Measurements from ENCODE around the gene IL1RAPL2.

Gene IL1RAPL2

DNA sequence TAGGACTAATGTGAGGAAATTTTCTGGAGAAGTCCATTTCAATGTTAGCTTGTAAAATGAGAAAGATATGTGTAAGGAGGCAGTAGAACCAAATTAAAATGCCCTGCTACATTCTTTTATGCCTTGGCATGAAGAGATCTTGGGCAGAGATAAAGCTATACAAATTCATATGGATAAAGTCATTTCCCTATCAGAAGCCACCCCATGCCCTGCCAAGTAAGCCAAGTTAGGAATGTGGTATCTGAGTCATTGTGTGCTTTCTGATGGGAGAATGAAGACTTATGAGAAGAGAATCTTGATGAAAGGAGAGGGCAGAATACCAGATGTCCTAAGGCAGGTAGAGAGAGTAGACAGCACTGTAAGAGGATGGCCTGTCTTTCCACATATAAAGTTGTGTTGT, 570.8 kb downstream of the IL1RAPL2 start:
- Histone ChIP-seq H3K4me1 (ENCODE audit: control insufficient read depth, insufficient read depth, low read length) (no peaks in the 10 kb centered on the region), H3K9ac (ENCODE audit: low read length) (no peak overlapping the region), H3K9me3 (ENCODE audit: control insufficient read depth, low read length) (no peaks in the 10 kb centered on the region), H3K27me3 (ENCODE audit: control insufficient read depth, insufficient read depth, low read length) (no peaks in the 10 kb centered on the region), H3K4me3 (ENCODE audit: low read length) (no peak overlapping the region), H3K36me3 (ENCODE audit: control insufficient read depth, insufficient read depth, low read length) (no peaks in the 10 kb centered on the region)

- Histone ChIP-seq H3K9me3 (ENCODE audit: control insufficient read depth, low read length) (no peaks in the 10 kb centered on the region), H3K27me3 (ENCODE audit: control insufficient read depth, insufficient read depth, low read length) (no peaks in the 10 kb centered on the region), H3K4me1 (ENCODE audit: control insufficient read depth, insufficient read depth, low read length) (no peaks in the 10 kb centered on the region), H3K36me3 (ENCODE audit: control insufficient read depth, insufficient read depth, low read length) (no peaks in the 10 kb centered on the region), H3K9ac (ENCODE audit: low read length) (no peak overlapping the region), H3K4me3 (ENCODE audit: low read length) (no peak overlapping the region)
Measured at GRCh38 chrX:105150036-105150435, 584.0 kb downstream of the IL1RAPL2 start.

DNA sequence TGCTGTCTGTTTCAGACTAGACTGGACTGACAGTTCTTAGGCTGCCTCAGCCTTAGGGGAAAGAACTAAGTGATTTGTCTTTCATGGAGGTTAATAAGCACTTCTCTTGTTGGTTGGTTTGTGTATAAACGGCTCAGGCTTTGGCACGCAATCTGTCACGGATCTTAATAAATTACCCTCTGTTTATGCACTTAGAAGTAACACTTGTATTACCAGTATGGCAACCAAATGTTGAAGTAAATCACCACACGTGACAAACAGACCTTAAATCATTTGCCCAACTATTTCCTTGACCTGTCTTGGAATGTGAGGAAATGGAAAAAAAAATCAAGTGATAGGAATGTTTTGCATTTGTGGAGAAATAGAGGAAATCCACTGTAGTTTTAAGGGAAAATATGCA, 584.6 kb downstream of the IL1RAPL2 start:
- no peak overlapping the region for H3K9ac ChIP-seq (ENCODE audit: low read length)
- H3K4me3 ChIP-seq (ENCODE audit: low read length): no peak overlapping the region
- H3K9me3 ChIP-seq (ENCODE audit: control insufficient read depth, low read length): no peaks in the 10 kb centered on the region
- H3K4me1 ChIP-seq (ENCODE audit: control insufficient read depth, insufficient read depth, low read length): no peaks in the 10 kb centered on the region
- no peaks in the 10 kb centered on the region for H3K27me3 ChIP-seq (ENCODE audit: control insufficient read depth, insufficient read depth, low read length)
- H3K36me3 ChIP-seq (ENCODE audit: control insufficient read depth, insufficient read depth, low read length): no peaks in the 10 kb centered on the region

- Histone ChIP-seq H3K36me3 (ENCODE audit: control insufficient read depth, insufficient read depth, low read length) (no peaks in the 10 kb centered on the region), H3K4me1 (ENCODE audit: control insufficient read depth, insufficient read depth, low read length) (no peaks in the 10 kb centered on the region), H3K9ac (ENCODE audit: low read length) (no peak overlapping the region), H3K27me3 (ENCODE audit: control insufficient read depth, insufficient read depth, low read length) (no peaks in the 10 kb centered on the region), H3K4me3 (ENCODE audit: low read length) (no peak overlapping the region), H3K9me3 (ENCODE audit: control insufficient read depth, low read length) (no peaks in the 10 kb centered on the region)
Measured at GRCh38 chrX:105167233-105167632, 601.2 kb downstream of the IL1RAPL2 start.

DNA sequence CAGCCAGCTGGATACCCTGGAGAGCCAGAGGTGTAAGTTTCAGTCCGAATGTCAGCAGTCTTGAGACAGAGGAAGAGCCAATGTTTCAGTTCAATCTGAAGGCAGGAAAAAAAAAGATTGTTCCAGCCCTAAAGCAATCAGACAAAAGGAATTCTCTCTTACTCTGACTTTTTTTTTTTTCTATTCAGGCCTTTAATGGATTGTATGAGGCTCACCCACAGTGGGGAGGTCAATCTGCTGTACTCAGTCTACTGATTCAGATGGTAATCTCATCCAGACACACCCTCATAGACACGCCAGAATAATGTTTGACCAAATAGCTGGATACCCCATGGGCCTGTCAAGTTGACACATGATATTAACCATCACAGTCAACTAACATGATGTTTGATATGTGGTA, 602.6 kb downstream of the IL1RAPL2 start:
- H3K27me3 ChIP-seq (ENCODE audit: control insufficient read depth, insufficient read depth, low read length): no peaks in the 10 kb centered on the region
- no peaks in the 10 kb centered on the region for H3K36me3 ChIP-seq (ENCODE audit: control insufficient read depth, insufficient read depth, low read length)
- no peaks in the 10 kb centered on the region for H3K4me1 ChIP-seq (ENCODE audit: control insufficient read depth, insufficient read depth, low read length)
- H3K9ac ChIP-seq (ENCODE audit: low read length): no peak overlapping the region
- H3K4me3 ChIP-seq (ENCODE audit: low read length): no peak overlapping the region
- no peaks in the 10 kb centered on the region for H3K9me3 ChIP-seq (ENCODE audit: control insufficient read depth, low read length)

DNA sequence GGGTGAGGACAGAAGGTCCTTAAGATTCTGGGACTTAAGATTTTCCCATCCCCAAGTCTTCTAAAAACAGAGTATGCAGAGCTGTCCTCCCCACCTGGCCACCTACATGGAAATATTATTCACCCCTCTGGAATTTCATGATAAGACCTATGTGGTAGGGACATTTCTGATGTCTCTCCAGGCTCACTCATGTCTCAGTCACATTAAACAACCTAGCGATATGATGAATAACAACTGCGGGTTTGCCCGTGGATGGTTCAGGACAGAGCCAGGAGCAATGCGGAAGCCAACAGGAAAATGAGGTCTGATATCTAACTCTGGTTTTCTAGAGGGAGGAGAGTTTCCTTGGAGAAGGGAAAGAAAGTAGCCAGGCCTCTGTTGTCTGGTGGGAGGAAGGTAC, 607.1 kb downstream of the IL1RAPL2 start:
- Histone ChIP-seq H3K36me3 (ENCODE audit: control insufficient read depth, insufficient read depth, low read length) (no peaks in the 10 kb centered on the region), H3K9me3 (ENCODE audit: control insufficient read depth, low read length) (no peaks in the 10 kb centered on the region), H3K4me1 (ENCODE audit: control insufficient read depth, insufficient read depth, low read length) (no peaks in the 10 kb centered on the region), H3K9ac (ENCODE audit: low read length) (no peak overlapping the region), H3K27me3 (ENCODE audit: control insufficient read depth, insufficient read depth, low read length) (no peaks in the 10 kb centered on the region), H3K4me3 (ENCODE audit: low read length) (no peak overlapping the region)

DNA sequence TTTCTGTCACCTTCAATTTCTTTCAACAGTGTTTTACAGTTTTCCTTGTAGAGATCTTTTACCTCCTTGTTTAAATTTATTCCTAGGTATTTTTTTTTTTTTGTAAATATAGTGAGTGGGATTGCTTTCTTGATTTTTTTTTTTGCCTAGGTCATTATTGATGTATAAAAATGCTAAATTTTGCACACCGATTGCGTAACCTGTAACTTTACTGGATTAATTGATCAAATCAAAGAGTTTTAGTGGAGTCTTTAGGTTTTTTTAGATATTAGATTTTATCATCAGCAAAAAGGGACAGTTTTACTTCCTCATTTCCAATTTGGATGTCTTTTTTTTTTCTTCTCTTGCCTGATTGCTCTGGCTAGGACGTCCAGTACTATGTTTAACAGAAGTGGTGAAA, 613.6 kb downstream of the IL1RAPL2 start:
- Histone ChIP-seq H3K4me3 (ENCODE audit: low read length) (no peak overlapping the region), H3K9me3 (ENCODE audit: control insufficient read depth, low read length) (no peaks in the 10 kb centered on the region), H3K9ac (ENCODE audit: low read length) (no peak overlapping the region), H3K27me3 (ENCODE audit: control insufficient read depth, insufficient read depth, low read length) (no peaks in the 10 kb centered on the region), H3K4me1 (ENCODE audit: control insufficient read depth, insufficient read depth, low read length) (no peaks in the 10 kb centered on the region), H3K36me3 (ENCODE audit: control insufficient read depth, insufficient read depth, low read length) (no peaks in the 10 kb centered on the region)

DNA sequence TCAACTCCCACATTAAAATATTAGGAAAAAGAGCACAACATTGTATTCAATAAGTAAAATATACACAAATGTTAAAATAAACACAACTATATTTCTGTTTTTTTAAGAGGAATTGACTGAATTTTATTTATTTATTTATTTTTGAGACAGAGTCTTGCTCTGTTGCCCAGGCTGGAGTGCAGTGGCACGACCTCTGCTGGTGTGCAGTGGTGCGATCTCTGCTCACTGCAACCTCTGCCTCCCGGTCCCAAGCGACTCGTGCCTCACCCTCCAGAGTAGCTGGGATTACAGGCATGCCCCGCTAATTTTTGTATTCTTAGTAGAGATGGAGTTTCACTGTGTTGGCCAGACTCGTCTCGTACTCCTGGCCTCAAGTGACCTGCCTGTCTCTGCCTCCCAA, 623.1 kb downstream of the IL1RAPL2 start:
- Histone ChIP-seq H3K36me3 (ENCODE audit: control insufficient read depth, insufficient read depth, low read length) (no peaks in the 10 kb centered on the region), H3K9ac (ENCODE audit: low read length) (no peak overlapping the region), H3K9me3 (ENCODE audit: control insufficient read depth, low read length) (no peaks in the 10 kb centered on the region), H3K4me3 (ENCODE audit: low read length) (no peak overlapping the region), H3K27me3 (ENCODE audit: control insufficient read depth, insufficient read depth, low read length) (no peaks in the 10 kb centered on the region), H3K4me1 (ENCODE audit: control insufficient read depth, insufficient read depth, low read length) (no peaks in the 10 kb centered on the region)

- Histone ChIP-seq H3K9me3 (ENCODE audit: control insufficient read depth, low read length) (no peaks in the 10 kb centered on the region), H3K36me3 (ENCODE audit: control insufficient read depth, insufficient read depth, low read length) (no peaks in the 10 kb centered on the region), H3K9ac (ENCODE audit: low read length) (no peak overlapping the region), H3K4me1 (ENCODE audit: control insufficient read depth, insufficient read depth, low read length) (no peaks in the 10 kb centered on the region), H3K4me3 (ENCODE audit: low read length) (no peak overlapping the region), H3K27me3 (ENCODE audit: control insufficient read depth, insufficient read depth, low read length) (no peaks in the 10 kb centered on the region)
Measured at GRCh38 chrX:105190252-105190853, 624.4 kb downstream of the IL1RAPL2 start.

GRCh38 chrX:105191878-105192277, 625.9 kb downstream of the IL1RAPL2 start:
- H3K4me3 ChIP-seq (ENCODE audit: low read length): no peak overlapping the region
- no peak overlapping the region for H3K9ac ChIP-seq (ENCODE audit: low read length)
- H3K4me1 ChIP-seq (ENCODE audit: control insufficient read depth, insufficient read depth, low read length): no peaks in the 10 kb centered on the region
- no peaks in the 10 kb centered on the region for H3K36me3 ChIP-seq (ENCODE audit: control insufficient read depth, insufficient read depth, low read length)
- no peaks in the 10 kb centered on the region for H3K27me3 ChIP-seq (ENCODE audit: control insufficient read depth, insufficient read depth, low read length)
- no peaks in the 10 kb centered on the region for H3K9me3 ChIP-seq (ENCODE audit: control insufficient read depth, low read length)

GRCh38 chrX:105209406-105209805, 643.4 kb downstream of the IL1RAPL2 start:
- H3K36me3 ChIP-seq (ENCODE audit: control insufficient read depth, insufficient read depth, low read length): no peaks in the 10 kb centered on the region
- no peaks in the 10 kb centered on the region for H3K27me3 ChIP-seq (ENCODE audit: control insufficient read depth, insufficient read depth, low read length)
- H3K4me3 ChIP-seq (ENCODE audit: low read length): no peak overlapping the region
- H3K4me1 ChIP-seq (ENCODE audit: control insufficient read depth, insufficient read depth, low read length): no peaks in the 10 kb centered on the region
- no peaks in the 10 kb centered on the region for H3K9me3 ChIP-seq (ENCODE audit: control insufficient read depth, low read length)
- H3K9ac ChIP-seq (ENCODE audit: low read length): no peak overlapping the region

DNA sequence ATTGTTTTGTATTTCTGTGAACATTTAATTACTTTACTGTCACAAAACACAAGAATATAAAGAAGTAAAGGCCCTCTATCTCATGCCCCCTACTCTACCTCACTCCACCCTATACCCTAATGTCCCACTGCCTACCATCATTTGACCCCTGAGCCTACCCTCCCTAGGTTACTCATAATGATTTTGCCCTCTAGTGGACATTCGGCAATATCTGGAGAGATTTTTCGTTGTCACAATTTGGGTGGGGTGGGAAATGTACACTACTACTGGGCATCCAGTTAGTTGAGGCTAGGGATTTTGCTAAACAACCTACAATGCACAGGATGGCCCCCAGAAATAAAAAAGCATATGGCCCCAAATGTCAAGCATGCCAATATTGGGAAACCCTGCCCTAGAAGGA, 644.3 kb downstream of the IL1RAPL2 start:
- Histone ChIP-seq H3K4me3 (ENCODE audit: low read length) (no peak overlapping the region), H3K9ac (ENCODE audit: low read length) (no peak overlapping the region), H3K4me1 (ENCODE audit: control insufficient read depth, insufficient read depth, low read length) (no peaks in the 10 kb centered on the region), H3K9me3 (ENCODE audit: control insufficient read depth, low read length) (no peaks in the 10 kb centered on the region), H3K36me3 (ENCODE audit: control insufficient read depth, insufficient read depth, low read length) (no peaks in the 10 kb centered on the region), H3K27me3 (ENCODE audit: control insufficient read depth, insufficient read depth, low read length) (no peaks in the 10 kb centered on the region)

- Histone ChIP-seq H3K4me3 (ENCODE audit: low read length) (no peak overlapping the region), H3K27me3 (ENCODE audit: control insufficient read depth, insufficient read depth, low read length) (no peaks in the 10 kb centered on the region), H3K36me3 (ENCODE audit: control insufficient read depth, insufficient read depth, low read length) (no peaks in the 10 kb centered on the region), H3K4me1 (ENCODE audit: control insufficient read depth, insufficient read depth, low read length) (no peaks in the 10 kb centered on the region), H3K9ac (ENCODE audit: low read length) (no peak overlapping the region), H3K9me3 (ENCODE audit: control insufficient read depth, low read length) (no peaks in the 10 kb centered on the region)
Measured at GRCh38 chrX:105211066-105211575, 645.1 kb downstream of the IL1RAPL2 start.
